ENCODE measurements around the gene ZSCAN16. TPM values are rescaled to one million over a fixed set of nuclear protein-coding genes. Genes with fewer than 3 reads are reported as not detected.

The ZSCAN16 gene
- total and polyA plus RNA-seq, 9 of the 15 experiments (the other 6 are each of a cell fraction or from before 2014, with no cell fraction given): 0.08 TPM; not detected in 8

GRCh38 chr6:28145231-28145630, 20.8 kb downstream of the ZSCAN16 start (continued):
- TF ChIP-seq HNRNPL (IDR thresholded peaks at IDR 0.05; ENCODE audit: low read depth, low read length): no peak
- no peak for TF ChIP-seq MEF2A (IDR thresholded peaks at IDR 0.05; ENCODE audit: control insufficient read depth, low read depth, low read length)
- no peak for TF ChIP-seq CHD2 (IDR thresholded peaks at IDR 0.05; ENCODE audit: low read depth, low read length)

- FAIRE-seq: no peak
- in situ Hi-C loops (cut with MboI): no loop called here
- peaks cover 14% of the 10 kb centered on the region for H3K9me3 ChIP-seq (replicated peaks; ENCODE audit: control insufficient read depth, insufficient read depth, low read depth, low read length)
- no peak overlapping the region for H3K9ac ChIP-seq (ENCODE audit: insufficient read depth in 1 of 2, low read depth in 2 of 2, low read length in 2 of 2)
- ChIA-PET POLR2A (interaction anchor here (0.7 to 4.6 kb wide), 9 partner anchors 10 to 1216 kb away, joined by 3 to 50 read pairs (median 7); partner anchors contain the start of genes OR5V1, ZKSCAN8 and ZSCAN31), CTCF (ENCODE audit: low intra/inter-chr PET ratio) (no interaction called here)
- peaks cover 98% of the 10 kb centered on the region for H3K36me3 ChIP-seq (ENCODE audit: control insufficient read depth, insufficient read depth, low read length)
- intact Hi-C loops (cut with micrococcal nuclease): no loop called here
- no peaks in the 10 kb centered on the region for H3K9me1 ChIP-seq (ENCODE audit: control insufficient read depth, insufficient read depth, low read length)
- WGBS (ENCODE audit: insufficient coverage, low coverage, missing lambda C conversion rate): 100% methylated on average over 2 of the region's 2 CpGs
- no peak overlapping the region for H2AFZ ChIP-seq (ENCODE audit: low read depth, low read length)
- ATAC-seq: no peak
- BruUV-seq (replicated peaks): no TSS peak
- H3K4me2 ChIP-seq (ENCODE audit: insufficient read depth, low read length): no peak overlapping the region
- no peaks in the 10 kb centered on the region for H4K20me1 ChIP-seq (replicated peaks; ENCODE audit: control insufficient read depth, insufficient read depth, low read length)
- peaks cover 6% of the 10 kb centered on the region; the same call in 2 of the 3 replicates for H3K79me2 ChIP-seq (ENCODE audit: control insufficient read depth, insufficient read depth, low read length)
- H3K27ac ChIP-seq (ENCODE audit: extremely low read depth, low read depth, low read length): no peak overlapping the region
- DNase-seq (ENCODE audit: extremely low read depth in 1 of 4, low spot score in 3 of 4): no peak
- no peak overlapping the region for H3K4me3 ChIP-seq
- H3K4me1 ChIP-seq (replicated peaks in 1 of 2; ENCODE audit: control insufficient read depth in 2 of 2, insufficient read depth in 2 of 2, low read length in 2 of 2): no peaks in the 10 kb centered on the region
- H3K27me3 ChIP-seq (ENCODE audit: control insufficient read depth in 2 of 2, insufficient read depth in 2 of 2, low read length in 2 of 2): no peaks in the 10 kb centered on the region
- TF ChIP-seq YBX1 (IDR thresholded peaks at IDR 0.05) (no peak), C11orf30 (IDR thresholded peaks at IDR 0.05; ENCODE audit: low read depth) (peak; percentile 73), ZNF165 (CRISPR knock-in tag; IDR thresholded peaks at IDR 0.05; ENCODE audit: borderline replicate concordance) (no peak), ATF2 (CRISPR knock-in tag; IDR thresholded peaks at IDR 0.05) (no peak), THRAP3 (IDR thresholded peaks at IDR 0.05; ENCODE audit: borderline replicate concordance) (no peak), ZNF316 (IDR thresholded peaks at IDR 0.05) (peak; percentile 90), RBM14 (IDR thresholded peaks at IDR 0.05; ENCODE audit: borderline replicate concordance, insufficient read depth, low read depth, low read length) (no peak), MAFG (tag; conservative IDR thresholded peaks at IDR 0.05) (peak; percentile 75), MLX (CRISPR knock-in tag; conservative IDR thresholded peaks at IDR 0.05) (no peak), DPF2 (IDR thresholded peaks at IDR 0.05) (no peak), ZNF668 (CRISPR knock-in tag; IDR thresholded peaks at IDR 0.05) (no peak), MAFK (IDR thresholded peaks at IDR 0.05; ENCODE audit: low read length) (peak; percentile 71), ZNF77 (CRISPR knock-in tag; IDR thresholded peaks at IDR 0.05) (no peak)
- TF ChIP-seq, protein P1, sequence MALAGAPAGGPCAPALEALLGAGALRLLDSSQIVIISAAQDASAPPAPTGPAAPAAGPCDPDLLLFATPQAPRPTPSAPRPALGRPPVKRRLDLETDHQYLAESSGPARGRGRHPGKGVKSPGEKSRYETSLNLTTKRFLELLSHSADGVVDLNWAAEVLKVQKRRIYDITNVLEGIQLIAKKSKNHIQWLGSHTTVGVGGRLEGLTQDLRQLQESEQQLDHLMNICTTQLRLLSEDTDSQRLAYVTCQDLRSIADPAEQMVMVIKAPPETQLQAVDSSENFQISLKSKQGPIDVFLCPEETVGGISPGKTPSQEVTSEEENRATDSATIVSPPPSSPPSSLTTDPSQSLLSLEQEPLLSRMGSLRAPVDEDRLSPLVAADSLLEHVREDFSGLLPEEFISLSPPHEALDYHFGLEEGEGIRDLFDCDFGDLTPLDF (CRISPR knock-in tag; IDR thresholded peaks at IDR 0.05): no peak
- TF ChIP-seq, protein P2, sequence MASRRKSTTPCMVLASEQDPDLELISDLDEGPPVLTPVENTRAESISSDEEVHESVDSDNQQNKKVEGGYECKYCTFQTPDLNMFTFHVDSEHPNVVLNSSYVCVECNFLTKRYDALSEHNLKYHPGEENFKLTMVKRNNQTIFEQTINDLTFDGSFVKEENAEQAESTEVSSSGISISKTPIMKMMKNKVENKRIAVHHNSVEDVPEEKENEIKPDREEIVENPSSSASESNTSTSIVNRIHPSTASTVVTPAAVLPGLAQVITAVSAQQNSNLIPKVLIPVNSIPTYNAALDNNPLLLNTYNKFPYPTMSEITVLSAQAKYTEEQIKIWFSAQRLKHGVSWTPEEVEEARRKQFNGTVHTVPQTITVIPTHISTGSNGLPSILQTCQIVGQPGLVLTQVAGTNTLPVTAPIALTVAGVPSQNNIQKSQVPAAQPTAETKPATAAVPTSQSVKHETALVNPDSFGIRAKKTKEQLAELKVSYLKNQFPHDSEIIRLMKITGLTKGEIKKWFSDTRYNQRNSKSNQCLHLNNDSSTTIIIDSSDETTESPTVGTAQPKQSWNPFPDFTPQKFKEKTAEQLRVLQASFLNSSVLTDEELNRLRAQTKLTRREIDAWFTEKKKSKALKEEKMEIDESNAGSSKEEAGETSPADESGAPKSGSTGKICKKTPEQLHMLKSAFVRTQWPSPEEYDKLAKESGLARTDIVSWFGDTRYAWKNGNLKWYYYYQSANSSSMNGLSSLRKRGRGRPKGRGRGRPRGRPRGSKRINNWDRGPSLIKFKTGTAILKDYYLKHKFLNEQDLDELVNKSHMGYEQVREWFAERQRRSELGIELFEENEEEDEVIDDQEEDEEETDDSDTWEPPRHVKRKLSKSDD (conservative IDR thresholded peaks at IDR 0.05; ENCODE audit: low read length): no peak
Observed at GRCh38 chr6:28152531-28152930, 28.1 kb downstream of the ZSCAN16 start.
